Measurements from ENCODE around the gene PARD3B. TPM values are rescaled to one million over a fixed set of nuclear protein-coding genes. Genes with fewer than 3 reads are reported as not detected.

The PARD3B gene
- polyA plus RNA-seq, 3 donors, result 33.1 to 35.6 (median 33.6) TPM

GRCh38 chr2:204946892-204947291, 401.6 kb downstream of the PARD3B start:
- DNase-seq (ENCODE audit: extremely low read depth in 1 of 11, low read depth in 9 of 11, low spot score in 4 of 11), result no peak

- DNase-seq (ENCODE audit: extremely low read depth in 1 of 11, low read depth in 9 of 11, low spot score in 4 of 11), result peak in 2 of 11 donors; percentile 9 to 27
Measured at GRCh38 chr2:204947405-204947804, 402.1 kb downstream of the PARD3B start.

GRCh38 chr2:204948024-204948763, 402.9 kb downstream of the PARD3B start:
- DNase-seq (ENCODE audit: extremely low read depth in 1 of 11, low read depth in 9 of 11, low spot score in 4 of 11), result no peak

DNA sequence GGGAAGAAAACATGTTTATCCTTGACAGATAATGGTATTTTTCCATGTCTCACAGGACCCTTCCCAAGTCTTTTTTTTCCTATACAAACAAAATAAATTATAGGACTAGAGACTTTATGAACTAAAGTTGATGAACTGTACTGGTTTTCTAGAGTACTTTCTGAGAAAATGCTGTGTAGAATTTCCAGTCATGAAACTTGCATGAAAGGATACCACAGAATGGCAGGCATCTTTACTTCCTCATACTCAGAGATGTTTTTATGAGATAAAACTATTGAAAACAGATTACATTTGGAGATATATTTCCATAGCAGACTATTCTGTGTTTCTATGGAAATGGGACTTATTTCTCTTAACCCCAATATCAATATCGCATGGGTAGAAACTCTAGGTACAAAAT, 403.5 kb downstream of the PARD3B start:
- no peak for DNase-seq (ENCODE audit: extremely low read depth in 1 of 11, low read depth in 9 of 11, low spot score in 4 of 11)

- DNase-seq (ENCODE audit: extremely low read depth in 1 of 11, low read depth in 9 of 11, low spot score in 4 of 11), result no peak
Measured at GRCh38 chr2:204950695-204951346, 405.5 kb downstream of the PARD3B start.

GRCh38 chr2:204958371-204958770, 413.1 kb downstream of the PARD3B start:
- DNase-seq (ENCODE audit: extremely low read depth in 1 of 11, low read depth in 9 of 11, low spot score in 4 of 11), result no peak

- no peak for DNase-seq (ENCODE audit: extremely low read depth in 1 of 11, low read depth in 9 of 11, low spot score in 4 of 11)
Measured at GRCh38 chr2:204964414-204964813, 419.1 kb downstream of the PARD3B start.

GRCh38 chr2:204966245-204966644, 421.0 kb downstream of the PARD3B start:
- no peak for DNase-seq (ENCODE audit: extremely low read depth in 1 of 11, low read depth in 9 of 11, low spot score in 4 of 11)

DNA sequence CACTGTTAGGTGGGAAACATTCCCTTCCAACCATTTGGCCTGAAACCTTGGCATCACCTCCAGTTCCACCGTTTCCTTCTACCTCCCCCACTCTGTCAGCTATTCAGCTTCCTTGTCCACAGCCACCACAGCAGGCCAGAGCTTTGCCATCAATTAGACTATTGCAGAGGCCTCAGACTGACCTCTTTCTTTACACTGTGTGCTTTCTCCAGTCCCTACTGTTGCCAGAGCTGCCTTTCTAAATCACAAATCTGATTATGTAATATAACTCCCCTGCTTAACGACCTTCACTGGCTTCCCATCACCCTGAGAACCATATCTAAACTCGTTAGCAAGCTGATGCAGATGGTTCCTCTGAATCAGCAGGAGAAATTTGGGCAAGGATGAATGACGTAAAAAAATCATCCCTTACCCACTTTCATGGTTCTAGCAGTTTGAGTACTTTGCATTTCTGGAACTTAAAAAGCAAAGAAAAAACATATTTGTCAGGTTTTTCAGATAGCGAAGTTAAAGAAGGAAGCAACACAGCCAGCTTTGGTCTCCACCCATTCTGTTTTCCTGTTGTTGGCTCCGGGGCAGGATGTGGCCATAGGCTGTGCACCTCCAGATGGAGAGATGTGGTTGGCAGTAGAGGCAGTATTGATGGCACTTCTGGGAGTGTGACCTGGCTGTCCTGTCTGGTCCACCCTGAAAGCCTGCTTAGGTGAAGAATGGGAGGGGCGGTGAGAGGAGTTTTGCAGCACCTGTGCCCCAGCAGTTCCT, 422.1 kb downstream of the PARD3B start:
- no peak for DNase-seq (ENCODE audit: extremely low read depth in 1 of 11, low read depth in 9 of 11, low spot score in 4 of 11)

DNA sequence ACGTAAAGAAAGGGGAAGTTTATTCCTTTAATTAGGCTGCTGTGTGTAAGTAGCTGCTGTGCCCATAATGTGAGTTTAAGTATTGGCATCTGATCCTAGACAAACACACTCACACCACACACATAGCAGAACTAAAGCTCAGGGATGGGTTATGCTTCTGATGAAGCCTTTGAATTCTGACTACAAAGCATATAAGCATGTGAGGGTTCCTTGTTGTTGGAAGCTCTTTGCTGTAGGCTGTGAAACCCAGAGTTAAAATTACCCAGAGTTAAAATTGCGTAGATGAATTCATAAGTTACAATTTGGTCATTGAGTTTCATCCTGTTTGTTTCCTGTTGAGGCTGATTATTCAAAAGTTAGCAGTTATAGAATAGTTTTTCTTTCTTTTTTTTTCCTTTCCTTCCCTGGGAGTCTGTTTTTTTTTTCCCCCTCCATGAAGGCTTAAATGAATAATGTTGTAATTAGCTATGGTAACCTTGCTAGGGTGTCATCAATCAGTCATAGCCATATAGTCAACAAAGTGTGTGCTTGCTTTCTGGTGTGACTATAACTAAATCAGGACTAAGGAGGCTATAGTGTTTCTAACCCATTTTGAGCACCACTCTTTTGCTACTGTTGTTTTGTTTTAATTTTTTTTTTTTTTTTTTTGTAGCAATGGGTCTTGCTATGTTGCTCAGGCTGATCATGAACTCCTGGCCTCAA, 426.1 kb downstream of the PARD3B start:
- DNase-seq (ENCODE audit: extremely low read depth in 1 of 11, low read depth in 9 of 11, low spot score in 4 of 11), result no peak

DNA sequence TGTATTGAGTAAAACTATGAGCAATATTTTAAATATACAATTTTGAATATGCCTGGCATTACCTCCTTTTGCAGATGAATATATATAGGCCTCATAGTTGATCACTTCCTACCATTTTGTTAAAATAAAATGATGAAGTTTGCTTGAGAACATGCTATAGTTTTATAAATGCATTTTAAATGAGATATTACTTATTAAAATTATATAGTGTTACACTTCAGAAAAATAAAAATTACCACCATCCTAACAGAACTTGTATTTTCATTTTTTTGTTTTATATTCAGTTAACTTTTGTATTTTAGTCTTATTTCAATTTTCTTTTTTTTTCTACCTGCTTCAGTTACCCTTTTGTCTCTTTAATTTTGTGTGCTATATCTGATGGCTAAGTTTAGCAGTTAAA, 426.9 kb downstream of the PARD3B start:
- no peak for DNase-seq (ENCODE audit: extremely low read depth in 1 of 11, low read depth in 9 of 11, low spot score in 4 of 11)

DNA sequence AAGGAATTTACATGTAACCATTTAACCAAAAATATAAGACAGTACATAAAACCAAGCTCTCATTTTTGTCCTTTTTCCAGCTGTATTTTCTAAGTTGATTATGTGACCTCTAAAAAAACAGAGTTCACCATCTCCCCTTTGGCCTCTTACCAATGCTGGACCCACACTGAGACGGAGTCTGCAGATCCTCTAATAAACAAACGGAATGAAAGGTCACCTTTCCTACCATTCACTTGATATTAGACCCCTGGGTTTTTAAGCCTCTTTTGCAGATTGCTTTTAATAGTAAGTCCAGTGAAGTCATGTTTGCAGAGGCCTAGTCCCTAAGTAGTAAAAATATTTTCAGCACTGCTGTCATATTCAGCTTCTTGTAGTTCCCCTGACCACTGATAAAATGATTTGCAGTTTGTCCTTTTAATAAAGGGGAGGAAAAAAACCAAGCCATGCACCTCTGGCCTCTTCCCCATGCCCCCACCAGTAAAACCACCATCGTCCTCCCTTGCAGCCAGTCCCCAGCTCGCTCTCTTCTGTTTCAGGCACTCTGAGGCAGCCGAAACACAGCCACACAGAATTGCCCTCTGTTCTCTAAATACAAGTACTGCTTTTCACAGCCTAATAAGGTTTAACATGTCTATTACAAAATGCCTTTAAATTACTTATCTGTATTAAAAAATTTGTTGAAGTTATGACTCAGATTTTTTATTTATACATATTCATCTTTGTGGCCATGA, 427.5 kb downstream of the PARD3B start:
- DNase-seq (ENCODE audit: extremely low read depth in 1 of 11, low read depth in 9 of 11, low spot score in 4 of 11), result no peak

DNA sequence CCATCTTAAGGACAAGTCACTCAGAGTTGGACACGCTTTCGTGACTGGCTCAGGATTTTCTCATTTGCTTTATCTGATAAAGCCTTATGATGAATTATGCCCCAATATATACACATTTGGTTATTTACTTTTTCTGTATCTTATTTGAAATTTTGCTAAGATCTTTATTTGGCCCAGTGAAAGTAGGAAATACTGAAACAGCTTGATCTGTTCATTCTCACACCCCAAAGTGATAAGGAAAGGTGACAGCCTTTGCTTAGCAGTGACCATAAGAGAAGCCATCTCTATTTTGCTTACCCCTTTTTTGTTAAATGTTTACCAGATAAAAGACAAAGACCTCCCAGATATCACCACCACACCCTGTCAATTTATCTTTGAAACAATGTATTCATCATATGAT, 428.3 kb downstream of the PARD3B start:
- no peak for DNase-seq (ENCODE audit: extremely low read depth in 1 of 11, low read depth in 9 of 11, low spot score in 4 of 11)

GRCh38 chr2:204974487-204974886, 429.2 kb downstream of the PARD3B start:
- DNase-seq (ENCODE audit: extremely low read depth in 1 of 11, low read depth in 9 of 11, low spot score in 4 of 11), result no peak

- no peak for DNase-seq (ENCODE audit: extremely low read depth in 1 of 11, low read depth in 9 of 11, low spot score in 4 of 11)
Measured at GRCh38 chr2:204977914-204978313, 432.6 kb downstream of the PARD3B start.

- DNase-seq (ENCODE audit: extremely low read depth in 1 of 11, low read depth in 9 of 11, low spot score in 4 of 11), result no peak
Measured at GRCh38 chr2:204982303-204982702, 437.0 kb downstream of the PARD3B start.

DNA sequence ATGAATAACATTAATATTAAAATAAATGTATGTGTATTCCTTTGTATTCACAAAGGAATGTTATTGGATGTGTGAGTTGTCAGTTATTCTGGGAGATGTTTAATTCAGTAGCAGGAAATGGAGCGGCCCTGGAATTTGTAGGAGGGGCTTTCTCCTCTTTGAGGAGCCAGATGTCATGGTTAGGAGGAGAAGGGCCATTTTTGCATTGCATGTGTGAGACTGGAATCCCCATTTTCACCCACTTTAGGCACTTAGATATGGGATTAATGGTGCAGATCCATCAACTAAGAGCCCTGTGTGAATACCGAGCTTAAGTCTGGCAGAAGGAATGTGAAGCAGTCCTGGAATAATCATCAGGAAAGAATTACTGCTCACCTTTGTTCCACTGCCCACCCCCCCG, 439.2 kb downstream of the PARD3B start:
- peak in 4 of 11 donors; percentile 14 to 33 (median 20) for DNase-seq (ENCODE audit: extremely low read depth in 1 of 11, low read depth in 9 of 11, low spot score in 4 of 11)

DNA sequence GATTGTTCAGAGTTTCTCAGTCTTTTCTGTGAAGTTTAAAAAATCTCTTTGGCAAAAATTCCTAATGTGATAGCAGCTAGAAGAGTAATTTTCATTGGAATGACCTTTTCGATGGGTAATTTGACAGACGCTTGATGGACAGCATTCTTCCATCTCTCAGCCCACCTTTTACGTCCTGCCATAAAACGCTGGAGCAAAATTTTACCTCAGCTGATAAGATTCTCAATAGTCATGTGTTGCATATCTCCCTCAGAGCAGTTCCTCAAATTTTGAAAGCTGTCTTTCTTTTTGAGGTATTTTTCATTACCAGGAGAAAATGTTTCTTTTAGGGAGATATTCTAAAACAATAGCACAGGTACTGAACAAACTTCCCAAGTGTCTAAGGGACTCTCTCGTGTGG, 441.4 kb downstream of the PARD3B start:
- no peak for DNase-seq (ENCODE audit: extremely low read depth in 1 of 11, low read depth in 9 of 11, low spot score in 4 of 11)

GRCh38 chr2:204988836-204989235, 443.6 kb downstream of the PARD3B start:
- DNase-seq (ENCODE audit: extremely low read depth in 1 of 11, low read depth in 9 of 11, low spot score in 4 of 11), result no peak

Data from renal cortex interstitium (tissue), 11 donors.